Activated T-cell treated with anti-CD3 and anti-CD28 coated beads for 48 hours (primary cell): ENCODE results near the gene ACAN.

Source experiments
- DNase-seq: peaks from one replicate; pipeline ENCODE4 v3.0.0-alpha.2; 2020; ENCODE audit warnings: low read depth

ACAN gene

GRCh38 chr15:88802250-88802990, 816 bp upstream of the ACAN start:
- DNase-seq, result no peak

- DNase-seq, result no peak
Observed at GRCh38 chr15:88802991-88803240, 320 bp upstream of the ACAN start.

GRCh38 chr15:88803920-88804247, 648 bp downstream of the ACAN start:
- no peak for DNase-seq

DNA sequence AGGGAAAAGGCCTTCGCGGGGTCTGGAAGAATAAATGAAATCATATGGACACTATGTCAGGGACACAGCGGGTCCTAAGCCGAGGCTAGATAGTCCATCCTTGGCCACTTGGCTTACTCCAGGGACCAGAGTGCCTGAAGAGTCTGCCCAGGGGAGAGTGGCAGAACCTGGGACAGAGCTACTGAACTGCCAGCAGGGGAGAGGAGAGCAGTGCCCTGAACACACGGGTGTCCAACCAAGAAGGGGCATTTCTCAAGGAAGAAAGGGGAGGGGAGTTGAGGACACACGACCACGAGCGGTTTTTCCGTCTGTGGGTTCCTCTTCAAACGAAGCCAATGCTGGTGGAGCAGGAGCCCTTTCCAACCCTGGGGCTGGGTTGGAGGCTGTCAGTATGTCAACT, 1.0 kb downstream of the ACAN start:
- DNase-seq, result no peak

GRCh38 chr15:88805031-88805780, 2.0 kb downstream of the ACAN start:
- no peak for DNase-seq

- DNase-seq, result no peak
Observed at GRCh38 chr15:88810446-88810845, 7.2 kb downstream of the ACAN start.

DNA sequence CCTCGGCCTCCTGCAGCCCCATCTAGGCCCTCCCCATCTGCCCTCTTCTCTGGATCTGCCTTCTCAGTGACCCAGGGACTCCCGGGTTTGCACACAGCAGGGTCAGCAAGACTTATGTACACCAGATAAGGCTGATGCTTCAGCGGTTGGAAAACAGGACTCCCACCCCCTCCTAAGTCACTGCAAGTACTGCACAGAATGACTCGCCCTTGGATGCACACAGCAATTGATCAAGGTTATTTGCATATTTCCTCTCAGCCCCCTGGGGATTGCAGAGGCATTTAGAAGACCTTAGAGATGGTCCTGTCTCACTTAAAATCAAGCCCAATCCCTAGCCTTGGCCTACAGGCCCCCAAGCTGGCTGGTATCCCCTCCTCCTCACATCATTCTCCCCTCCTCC, 8.9 kb downstream of the ACAN start:
- DNase-seq, result no peak

DNA sequence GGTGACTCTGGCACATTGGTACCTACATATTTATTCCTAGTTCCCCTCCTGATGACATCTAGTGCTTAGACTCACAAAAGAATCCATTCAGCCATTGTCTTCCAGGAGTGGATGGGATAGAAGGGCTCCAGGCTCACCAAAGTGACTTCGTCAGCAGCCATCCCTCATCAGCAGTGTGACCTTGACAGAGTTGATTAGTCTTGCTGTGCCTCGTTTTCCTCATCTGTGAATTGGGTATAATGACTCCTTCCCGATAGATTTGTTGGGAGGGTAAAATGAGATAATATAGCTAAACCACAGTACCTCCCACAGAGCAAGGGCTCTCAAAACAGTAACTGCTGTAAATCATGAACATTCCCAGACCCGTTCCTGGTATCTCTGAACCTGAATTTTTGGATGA, 10.7 kb downstream of the ACAN start:
- DNase-seq, result no peak

DNA sequence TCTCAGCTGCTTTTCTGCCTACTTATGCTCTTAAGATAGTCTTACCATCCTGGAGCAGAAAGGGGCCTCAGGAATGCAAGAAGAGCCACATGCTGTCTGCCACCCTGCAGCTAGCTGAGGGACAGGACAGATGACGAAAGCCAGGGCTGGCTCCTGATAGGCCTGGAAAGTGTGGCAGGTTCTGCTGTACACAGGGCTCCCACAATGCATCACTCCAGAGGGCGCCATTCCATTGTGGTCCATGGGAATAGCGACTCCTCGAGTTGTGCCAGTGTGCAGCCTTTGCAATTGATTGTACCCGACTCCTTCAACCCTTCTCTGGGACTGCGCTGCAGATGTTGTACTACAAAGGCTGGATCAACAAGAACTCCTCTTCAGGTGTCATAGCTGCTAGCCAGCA, 11.2 kb downstream of the ACAN start:
- no peak for DNase-seq

DNA sequence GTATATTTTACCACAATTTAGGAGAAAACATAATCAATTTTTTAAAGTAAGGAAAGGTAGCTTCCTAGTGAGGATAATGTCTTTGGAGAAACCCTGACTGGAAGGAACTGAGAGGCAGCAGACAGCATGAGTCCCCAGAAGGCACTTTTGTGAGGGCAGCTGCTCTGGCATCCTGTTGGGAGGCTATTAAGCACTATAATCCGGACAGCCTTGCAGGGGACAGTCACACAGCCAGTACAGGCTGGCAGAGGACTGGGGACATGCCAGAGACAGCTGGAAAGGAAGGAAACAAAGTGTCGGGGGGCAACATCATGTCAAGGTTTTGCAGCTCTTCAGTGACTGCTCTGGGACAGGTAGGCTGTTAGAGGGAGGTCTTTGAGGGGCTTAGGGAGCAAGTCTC, 15.7 kb downstream of the ACAN start:
- DNase-seq, result no peak

DNA sequence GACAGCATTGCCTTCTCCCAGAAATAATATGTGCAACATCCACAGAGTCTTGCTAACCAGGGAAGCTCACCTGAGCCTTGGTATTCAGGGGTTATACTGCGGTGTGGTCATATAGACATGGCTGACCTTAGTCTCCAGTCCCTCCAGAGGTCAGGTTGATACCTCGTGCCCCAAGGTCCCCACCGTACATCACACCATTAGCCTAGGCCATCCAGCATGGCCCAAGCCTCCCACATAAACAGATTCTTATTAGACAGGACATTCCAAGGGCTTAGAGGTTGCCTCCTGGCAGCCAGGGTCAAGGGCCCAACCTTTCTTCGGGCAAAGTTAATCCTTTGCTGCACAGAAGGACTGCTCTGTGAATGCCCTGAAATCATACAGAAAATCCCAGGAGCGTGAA, 18.8 kb downstream of the ACAN start:
- DNase-seq, result no peak

- no peak for DNase-seq
Observed at GRCh38 chr15:88828791-88829190, 25.6 kb downstream of the ACAN start.

DNA sequence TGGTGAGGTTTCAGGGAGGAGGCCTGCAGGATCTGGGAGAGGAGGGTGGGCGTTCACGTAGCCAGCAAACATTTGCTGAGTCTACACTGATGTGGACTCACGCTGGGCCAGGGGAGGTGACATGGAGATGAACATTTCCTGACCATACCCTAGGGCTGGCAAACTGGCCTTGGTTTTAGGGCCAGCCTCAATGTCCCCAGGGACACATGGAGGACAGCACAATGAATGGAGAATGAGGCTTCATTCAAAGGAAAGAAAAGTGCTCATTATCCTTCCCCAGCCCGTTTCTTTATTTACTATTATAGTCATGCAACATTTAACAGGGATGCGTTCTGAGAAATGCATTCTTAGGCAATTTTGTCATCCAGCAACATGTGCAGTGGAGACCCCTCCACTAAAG, 26.8 kb downstream of the ACAN start:
- DNase-seq, result no peak

- no peak for DNase-seq
Observed at GRCh38 chr15:88832820-88833730, 29.8 kb downstream of the ACAN start.

- DNase-seq, result no peak
Observed at GRCh38 chr15:88833731-88834100, 30.5 kb downstream of the ACAN start.

GRCh38 chr15:88834211-88834812, 31.1 kb downstream of the ACAN start:
- DNase-seq, result no peak

DNA sequence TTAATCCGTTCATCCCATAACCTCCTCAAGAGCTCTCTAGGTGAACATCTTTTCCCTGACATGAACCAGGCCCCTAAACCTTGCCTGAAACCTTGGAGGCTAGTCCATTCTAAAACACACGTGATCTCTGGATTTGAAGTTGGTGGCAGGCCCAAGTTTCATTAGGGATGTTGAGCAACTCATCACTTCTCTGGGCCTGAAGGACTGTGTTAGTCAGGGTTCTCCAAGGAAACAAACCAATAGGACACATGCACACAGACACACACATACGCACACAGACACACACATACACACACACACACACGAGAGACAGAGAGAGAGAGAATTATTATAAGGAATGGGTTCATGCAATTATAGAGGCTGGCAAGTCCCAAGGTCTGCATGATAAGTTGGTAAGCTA, 31.9 kb downstream of the ACAN start:
- DNase-seq, result no peak

- DNase-seq, result no peak
Observed at GRCh38 chr15:88835646-88836045, 32.4 kb downstream of the ACAN start.

DNA sequence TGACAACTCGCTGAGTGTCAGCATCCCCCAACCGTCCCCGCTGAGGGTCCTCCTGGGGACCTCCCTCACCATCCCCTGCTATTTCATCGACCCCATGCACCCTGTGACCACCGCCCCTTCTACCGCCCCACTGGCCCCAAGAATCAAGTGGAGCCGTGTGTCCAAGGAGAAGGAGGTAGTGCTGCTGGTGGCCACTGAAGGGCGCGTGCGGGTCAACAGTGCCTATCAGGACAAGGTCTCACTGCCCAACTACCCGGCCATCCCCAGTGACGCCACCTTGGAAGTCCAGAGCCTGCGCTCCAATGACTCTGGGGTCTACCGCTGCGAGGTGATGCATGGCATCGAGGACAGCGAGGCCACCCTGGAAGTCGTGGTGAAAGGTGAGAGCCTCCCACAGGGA, 35.4 kb downstream of the ACAN start:
- DNase-seq, result no peak

DNA sequence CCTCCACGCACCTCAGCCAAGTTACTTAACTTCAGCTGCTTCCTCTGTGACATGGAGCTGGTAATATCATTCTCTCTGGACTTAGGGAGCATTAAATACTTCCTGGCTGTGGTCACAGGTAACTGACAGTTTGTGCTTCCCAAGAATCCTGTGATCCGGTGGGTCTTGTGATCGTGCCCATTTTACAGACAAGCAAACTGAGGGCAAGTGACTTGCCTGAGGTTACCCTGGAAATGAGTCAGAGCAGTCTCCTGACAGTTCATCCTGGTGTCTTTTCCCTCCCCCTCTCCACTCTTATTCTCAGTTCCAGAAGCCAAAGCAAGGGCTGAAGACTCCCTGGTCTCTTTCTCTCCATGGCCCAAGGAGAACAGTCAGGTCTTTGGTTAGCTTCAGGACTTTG, 35.9 kb downstream of the ACAN start:
- no peak for DNase-seq

DNA sequence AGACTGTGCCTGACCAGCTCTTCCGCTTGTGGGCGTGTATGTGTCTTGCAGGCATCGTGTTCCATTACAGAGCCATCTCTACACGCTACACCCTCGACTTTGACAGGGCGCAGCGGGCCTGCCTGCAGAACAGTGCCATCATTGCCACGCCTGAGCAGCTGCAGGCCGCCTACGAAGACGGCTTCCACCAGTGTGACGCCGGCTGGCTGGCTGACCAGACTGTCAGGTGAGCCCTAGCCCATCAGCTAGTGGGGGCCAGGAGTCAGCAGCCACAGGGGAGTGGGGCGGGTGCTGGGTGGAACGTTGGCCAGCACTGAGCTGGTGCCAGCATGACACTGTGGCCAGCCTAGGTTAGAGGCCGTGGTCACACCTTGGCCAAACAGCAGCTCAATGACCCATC, 36.7 kb downstream of the ACAN start:
- no peak for DNase-seq

DNA sequence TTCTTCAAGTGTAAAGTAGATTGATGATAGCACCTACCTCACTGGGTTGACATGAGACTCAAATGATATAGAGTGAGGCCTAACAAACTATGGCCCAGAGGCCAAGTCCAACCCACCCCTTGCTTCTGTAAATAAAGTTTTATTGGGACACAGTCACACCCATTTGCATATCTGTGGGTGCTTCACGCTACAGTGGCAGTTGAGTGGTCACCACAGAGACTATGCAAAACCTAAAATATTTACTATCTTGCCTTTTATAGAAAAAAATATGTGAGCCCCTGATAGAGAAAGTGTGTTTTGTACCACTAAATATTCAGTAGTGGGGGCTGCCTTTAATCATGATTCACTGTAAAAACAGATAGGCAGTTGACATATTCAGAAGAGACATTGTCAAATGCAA, 38.0 kb downstream of the ACAN start:
- DNase-seq, result no peak

- DNase-seq, result no peak
Observed at GRCh38 chr15:88842156-88842555, 38.9 kb downstream of the ACAN start.
